ENCODE data around the gene UNC119B.

DNA sequence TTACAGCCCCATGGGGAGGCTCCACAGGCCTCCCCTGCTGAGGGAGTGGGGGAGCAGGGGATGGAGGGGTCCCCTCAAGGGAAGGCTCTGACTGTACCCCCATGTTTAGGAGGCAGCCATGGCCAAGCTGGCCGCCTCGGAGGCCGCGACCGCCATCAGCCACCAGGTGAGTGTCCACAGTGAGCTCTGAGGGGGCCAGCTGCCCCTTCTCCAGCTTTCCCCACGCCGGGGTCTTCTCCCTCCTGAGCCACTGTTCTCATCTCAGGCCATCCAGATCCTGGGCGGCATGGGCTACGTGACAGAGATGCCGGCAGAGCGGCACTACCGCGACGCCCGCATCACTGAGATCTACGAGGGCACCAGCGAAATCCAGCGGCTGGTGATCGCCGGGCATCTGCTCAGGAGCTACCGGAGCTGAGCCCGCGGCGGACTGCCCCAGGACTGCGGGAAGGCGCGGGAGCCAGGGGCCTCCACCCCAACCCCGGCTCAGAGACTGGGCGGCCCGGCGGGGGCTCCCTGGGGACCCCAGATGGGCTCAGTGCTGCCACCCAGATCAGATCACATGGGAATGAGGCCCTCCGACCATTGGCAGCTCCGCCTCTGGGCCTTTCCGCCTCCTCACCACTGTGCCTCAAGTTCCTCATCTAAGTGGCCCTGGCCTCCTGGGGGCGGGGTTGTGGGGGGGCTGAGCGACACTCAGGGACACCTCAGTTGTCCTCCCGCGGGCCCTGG, 28.9 kb downstream of the UNC119B start:
- no peak for TF ChIP-seq EZH2 (IDR thresholded peaks at IDR 0.05; ENCODE audit: borderline replicate concordance, low read depth, low read length, poor library complexity, severe bottlenecking)
- TF ChIP-seq, protein P1, sequence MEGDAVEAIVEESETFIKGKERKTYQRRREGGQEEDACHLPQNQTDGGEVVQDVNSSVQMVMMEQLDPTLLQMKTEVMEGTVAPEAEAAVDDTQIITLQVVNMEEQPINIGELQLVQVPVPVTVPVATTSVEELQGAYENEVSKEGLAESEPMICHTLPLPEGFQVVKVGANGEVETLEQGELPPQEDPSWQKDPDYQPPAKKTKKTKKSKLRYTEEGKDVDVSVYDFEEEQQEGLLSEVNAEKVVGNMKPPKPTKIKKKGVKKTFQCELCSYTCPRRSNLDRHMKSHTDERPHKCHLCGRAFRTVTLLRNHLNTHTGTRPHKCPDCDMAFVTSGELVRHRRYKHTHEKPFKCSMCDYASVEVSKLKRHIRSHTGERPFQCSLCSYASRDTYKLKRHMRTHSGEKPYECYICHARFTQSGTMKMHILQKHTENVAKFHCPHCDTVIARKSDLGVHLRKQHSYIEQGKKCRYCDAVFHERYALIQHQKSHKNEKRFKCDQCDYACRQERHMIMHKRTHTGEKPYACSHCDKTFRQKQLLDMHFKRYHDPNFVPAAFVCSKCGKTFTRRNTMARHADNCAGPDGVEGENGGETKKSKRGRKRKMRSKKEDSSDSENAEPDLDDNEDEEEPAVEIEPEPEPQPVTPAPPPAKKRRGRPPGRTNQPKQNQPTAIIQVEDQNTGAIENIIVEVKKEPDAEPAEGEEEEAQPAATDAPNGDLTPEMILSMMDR (conservative IDR thresholded peaks at IDR 0.05; ENCODE audit: low read depth, low read length): no peak

Data from A673 (cell line).